Activated CD8-positive, alpha-beta T cell treated with anti-CD3 and anti-CD28 coated beads, Interleukin-2, amount 10 ng/mL, durations not matched to agents 7 days and 5 days (primary cell): ENCODE results near the gene SHISAL1. TPM values are rescaled to one million over a fixed set of nuclear protein-coding genes. Genes with fewer than 3 reads are reported as not detected.

Experiments
- total RNA-seq, 2 experiments: library from RNA; stranded (reverse); gene quantifications; one replicate each; pipeline ENCODE4 v1.2.3, GENCODE V29; 2021

SHISAL1 gene
- total RNA-seq, 2 experiments from 2014 or later: not detected

Other genes with a start within 250 kb of the SHISAL1 start
- 100 to 1,000 TPM; 175 to 186 TPM for gene PARVG, start 132.0 kb downstream of the SHISAL1 start, total RNA-seq
- gene RTL6, start 185.3 kb upstream of the SHISAL1 start, total RNA-seq: 1 to 10 TPM; 6.8 to 7.3 TPM